ENCODE measurements around the gene CLEC17A.
"Not testable (repeated sequence)": the region's sequence is repeated elsewhere in the genome, so short reads cannot be mapped to it uniquely, and the experiment has no call there.

The CLEC17A gene

GRCh38 chr19:14551134-14552005 lies 31.5 kb upstream of the CLEC17A start (continued):
- TF ChIP-seq PRDM10 (tag by site-specific recombination; IDR thresholded peaks at IDR 0.05) (peak; percentile 16; the same call in 1 of the 2 replicates), TRIM28 (IDR thresholded peaks at IDR 0.05; ENCODE audit: borderline replicate concordance, low read length) (0 out of 2 replicates have a peak, but pooled peaks have one; percentile 37), IKZF3 (tag by site-specific recombination; IDR thresholded peaks at IDR 0.05) (peak; percentile 41), ZNF366 (tag by site-specific recombination; conservative IDR thresholded peaks at IDR 0.05) (peak; percentile 64), ZNF596 (tag by site-specific recombination; IDR thresholded peaks at IDR 0.05) (peak; percentile 73; the same call in 1 of the 2 replicates), CTCF (tag by site-specific recombination; IDR thresholded peaks at IDR 0.05) (0 out of 2 replicates have a peak, but pooled peaks have one; percentile 58), ZNF341 (tag by site-specific recombination; IDR thresholded peaks at IDR 0.05; ENCODE audit: low read depth) (peak; percentile 19; the same call in 1 of the 2 replicates), ZBTB26 (tag by site-specific recombination; optimal IDR thresholded peaks at IDR 0.05) (peak; percentile 15), ZXDB (tag by site-specific recombination; IDR thresholded peaks at IDR 0.05) (peak; percentile 56)
- TF ChIP-seq, protein P1, sequence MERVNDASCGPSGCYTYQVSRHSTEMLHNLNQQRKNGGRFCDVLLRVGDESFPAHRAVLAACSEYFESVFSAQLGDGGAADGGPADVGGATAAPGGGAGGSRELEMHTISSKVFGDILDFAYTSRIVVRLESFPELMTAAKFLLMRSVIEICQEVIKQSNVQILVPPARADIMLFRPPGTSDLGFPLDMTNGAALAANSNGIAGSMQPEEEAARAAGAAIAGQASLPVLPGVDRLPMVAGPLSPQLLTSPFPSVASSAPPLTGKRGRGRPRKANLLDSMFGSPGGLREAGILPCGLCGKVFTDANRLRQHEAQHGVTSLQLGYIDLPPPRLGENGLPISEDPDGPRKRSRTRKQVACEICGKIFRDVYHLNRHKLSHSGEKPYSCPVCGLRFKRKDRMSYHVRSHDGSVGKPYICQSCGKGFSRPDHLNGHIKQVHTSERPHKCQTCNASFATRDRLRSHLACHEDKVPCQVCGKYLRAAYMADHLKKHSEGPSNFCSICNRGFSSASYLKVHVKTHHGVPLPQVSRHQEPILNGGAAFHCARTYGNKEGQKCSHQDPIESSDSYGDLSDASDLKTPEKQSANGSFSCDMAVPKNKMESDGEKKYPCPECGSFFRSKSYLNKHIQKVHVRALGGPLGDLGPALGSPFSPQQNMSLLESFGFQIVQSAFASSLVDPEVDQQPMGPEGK (tag by site-specific recombination; IDR thresholded peaks at IDR 0.05) = peak; percentile 46; the same call in 1 of the 2 replicates
- TF ChIP-seq, protein P2, sequence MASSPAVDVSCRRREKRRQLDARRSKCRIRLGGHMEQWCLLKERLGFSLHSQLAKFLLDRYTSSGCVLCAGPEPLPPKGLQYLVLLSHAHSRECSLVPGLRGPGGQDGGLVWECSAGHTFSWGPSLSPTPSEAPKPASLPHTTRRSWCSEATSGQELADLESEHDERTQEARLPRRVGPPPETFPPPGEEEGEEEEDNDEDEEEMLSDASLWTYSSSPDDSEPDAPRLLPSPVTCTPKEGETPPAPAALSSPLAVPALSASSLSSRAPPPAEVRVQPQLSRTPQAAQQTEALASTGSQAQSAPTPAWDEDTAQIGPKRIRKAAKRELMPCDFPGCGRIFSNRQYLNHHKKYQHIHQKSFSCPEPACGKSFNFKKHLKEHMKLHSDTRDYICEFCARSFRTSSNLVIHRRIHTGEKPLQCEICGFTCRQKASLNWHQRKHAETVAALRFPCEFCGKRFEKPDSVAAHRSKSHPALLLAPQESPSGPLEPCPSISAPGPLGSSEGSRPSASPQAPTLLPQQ (tag by site-specific recombination; IDR thresholded peaks at IDR 0.05) = peak; percentile 75

- H3K9me3 ChIP-seq (ENCODE audit: control insufficient read depth, insufficient read depth, low read depth, low read length); H3K36me3 ChIP-seq (ENCODE audit: control insufficient read depth in 2 of 2, insufficient read depth in 1 of 2, low read length in 2 of 2); H3K27ac ChIP-seq (ENCODE audit: extremely low read depth, low read depth, low read length); H3K4me3 ChIP-seq (ENCODE audit: low read depth, low read length); H3K4me1 ChIP-seq (ENCODE audit: control insufficient read depth, insufficient read depth, low read length): not testable (repeated sequence)
- TF ChIP-seq ZNF366 (tag by site-specific recombination; conservative IDR thresholded peaks at IDR 0.05) = 0 out of 2 replicates have a peak, but pooled peaks have one; percentile 16
- POLR2A ChIA-PET = interaction anchor here (2.8 kb wide), 1 partner anchor 34 kb away, joined by 14 read pairs; the partner anchor contains the start of gene DNAJB1
- CTCF ChIA-PET = interaction anchor here (1.7 kb wide), 1 partner anchor 47 kb away, joined by 7 read pairs; no protein-coding TSS in a partner anchor
Measured at GRCh38 chr19:14552006-14552360, 30.9 kb upstream of the CLEC17A start.
